Left colon (tissue), 2 donors: ENCODE results near the gene CLEC17A. TPM values are rescaled to one million over a fixed set of nuclear protein-coding genes. Genes with fewer than 3 reads are reported as not detected.
"Not testable (repeated sequence)": the region's sequence is repeated elsewhere in the genome, so short reads cannot be mapped to it uniquely, and the experiment has no call there.

Experiments
- ATAC-seq: fragments of 200-7000 bp; cut with Tn5 transposase; one replicate; pipeline ENCODE4 v1.9.1; 2020; ENCODE audit warnings: mild to moderate bottlenecking, moderate library complexity
- DNase-seq, 2 donors: peaks; one replicate each; pipeline ENCODE4 v3.0.0-alpha.2; 2020
- intact Hi-C, 2 donors: fragments of 100-400 bp; cut with DNase I in 1 of 2; cut with micrococcal nuclease in 1 of 2; formaldehyde crosslinking; loops; one replicate each; pipeline versions ENCODE4 v1.11.2 to v1.14.0; 2022; cut with DNase I, micrococcal nuclease
- total RNA-seq, 2 donors: library from RNA; stranded (reverse); fragmentation: NEBNext Ultra II Directional; extraction: Animal tissue kit (Norgen Biotek cat#: 25700); gene quantifications; one replicate each; pipeline ENCODE4 v1.2.1, GENCODE V29; 2021
- donor health status: DM: no; HTN: no; CAD: no.
- donor health status: DM: yes; HTN: yes; CAD: no.

The CLEC17A gene
- total RNA-seq, 2 donors from 2014 or later = 0.15 to 0.36 TPM

DNA sequence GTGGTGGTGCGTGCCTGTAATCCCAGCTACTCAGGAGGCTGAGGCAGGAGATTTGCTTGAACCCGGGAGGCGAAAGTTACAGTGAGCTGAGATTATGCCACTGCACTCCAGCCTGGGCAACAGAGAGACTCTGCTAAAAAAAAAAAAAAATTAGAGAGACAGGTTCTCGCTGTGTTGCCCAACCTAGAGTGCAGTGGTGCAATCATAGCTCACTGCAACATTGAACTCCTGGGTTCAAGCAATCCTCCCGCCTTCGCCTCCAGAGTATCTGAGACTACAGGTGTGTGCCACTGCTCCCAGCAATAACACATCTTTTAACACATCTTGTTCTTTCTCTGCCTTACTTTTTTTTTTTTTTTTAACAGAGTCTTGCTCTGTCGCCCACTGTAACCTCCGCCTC lies 32.7 kb downstream of the CLEC17A start:
- no peak for ATAC-seq
- intact Hi-C loops = no loop called here

DNA sequence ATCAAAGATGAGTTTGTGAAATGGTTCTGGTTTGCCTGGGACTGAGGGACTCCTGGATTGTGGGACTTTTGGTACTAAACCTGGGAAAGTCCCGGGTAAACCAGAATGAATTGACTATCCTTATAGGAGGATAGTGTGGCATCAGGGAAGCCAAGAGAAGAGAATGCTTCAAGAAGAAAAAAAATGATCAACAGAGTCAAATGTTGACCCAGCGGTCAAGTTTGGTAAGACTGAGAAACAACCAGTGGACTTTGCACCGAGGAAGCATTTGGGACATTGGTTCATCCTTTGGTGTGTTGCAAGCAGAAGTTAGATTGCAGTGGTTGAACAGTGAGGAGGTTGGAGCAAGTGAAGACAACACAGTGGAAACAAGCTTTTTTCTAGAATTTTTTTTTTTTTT lies 33.5 kb downstream of the CLEC17A start:
- intact Hi-C loops = no loop called here
- no peak for ATAC-seq
- DNase-seq = no peak

More for the DNA sequence above, 32.7 kb downstream of the CLEC17A start:
- DNase-seq = no peak

DNA sequence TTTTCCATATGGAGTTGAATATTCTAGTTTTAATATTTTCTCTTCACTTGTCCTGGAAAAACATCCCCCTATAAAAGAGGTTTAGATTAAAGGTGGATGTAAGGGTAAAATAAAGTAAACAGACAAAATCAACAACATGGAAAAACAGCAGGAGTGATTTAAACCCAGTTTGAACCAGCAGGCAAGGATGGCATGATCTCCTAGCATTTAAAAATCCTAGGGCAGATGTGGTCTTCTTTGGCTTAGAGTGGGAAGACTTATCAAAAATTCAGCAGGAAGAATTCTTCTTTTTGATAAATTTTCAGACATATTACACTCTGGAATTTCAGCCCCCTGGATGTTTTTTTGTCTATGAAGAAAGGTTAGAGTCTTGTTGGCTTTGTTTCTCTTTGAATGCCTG lies 36.5 kb downstream of the CLEC17A start:
- DNase-seq = no peak
- intact Hi-C loops = no loop called here
- no peak for ATAC-seq

DNA sequence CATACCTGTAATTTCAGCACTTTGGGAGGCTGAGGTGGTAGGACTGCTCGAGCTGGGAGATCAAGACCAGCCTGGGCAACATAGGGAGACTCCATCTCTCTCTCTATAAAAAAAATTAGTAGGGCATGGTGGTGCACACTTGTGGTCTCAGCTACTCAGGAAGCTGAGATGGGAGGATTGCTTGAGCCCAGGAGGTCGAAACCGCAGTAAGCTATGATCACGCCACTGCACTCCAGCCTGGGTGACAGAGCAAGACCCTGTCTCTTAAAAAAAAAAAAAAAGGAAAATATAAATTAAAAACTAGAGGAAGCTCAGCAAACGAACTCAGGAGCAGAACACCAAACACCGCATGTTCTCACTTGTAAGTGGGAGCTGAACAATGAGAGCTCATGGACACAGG lies 41.6 kb downstream of the CLEC17A start:
- intact Hi-C loops, ATAC-seq: not testable (repeated sequence)

DNA sequence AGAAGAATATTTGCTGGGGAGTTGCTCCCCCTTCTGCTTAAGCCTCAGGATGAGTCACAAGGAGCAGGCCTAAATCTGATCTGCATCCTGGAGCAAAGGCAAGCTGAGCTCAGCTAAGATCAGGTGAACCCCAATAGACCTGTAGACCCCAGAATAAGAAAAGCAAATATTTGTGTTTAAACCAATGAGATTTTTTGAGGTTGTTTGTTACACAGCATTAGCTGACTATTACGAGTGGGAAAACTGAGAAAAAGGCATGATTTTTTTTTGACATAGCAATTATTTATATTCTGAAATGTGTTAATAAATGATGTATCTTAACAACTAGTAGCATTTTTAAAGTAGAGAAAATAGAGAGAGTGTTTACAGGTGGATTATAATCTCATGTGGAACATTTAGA lies 46.7 kb downstream of the CLEC17A start:
- DNase-seq (no peak), ATAC-seq (no peak)
- intact Hi-C loops = no loop called here

More for the DNA sequence above, 41.6 kb downstream of the CLEC17A start:
- not testable (repeated sequence) for DNase-seq

DNA sequence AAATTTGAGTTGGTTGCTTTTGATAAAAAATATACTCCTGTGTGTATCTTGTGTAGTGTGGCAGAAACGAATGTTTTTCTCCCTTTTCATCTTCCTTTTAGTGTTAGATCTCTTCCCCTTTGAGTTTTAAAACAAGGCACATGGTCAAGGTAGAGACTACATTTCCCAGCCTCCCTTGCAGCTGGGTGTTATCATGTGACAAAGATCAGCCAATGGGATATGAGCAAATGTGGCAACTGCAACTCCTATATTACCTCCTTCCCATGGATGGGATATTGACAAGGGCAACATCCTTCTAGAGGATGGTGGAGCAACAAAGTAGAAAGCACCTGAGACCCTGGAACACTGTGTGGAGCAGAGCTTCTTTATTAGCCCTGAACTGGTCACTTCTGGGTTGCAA lies 49.4 kb downstream of the CLEC17A start:
- intact Hi-C loops = no loop called here
- DNase-seq = no peak
- no peak for ATAC-seq

DNA sequence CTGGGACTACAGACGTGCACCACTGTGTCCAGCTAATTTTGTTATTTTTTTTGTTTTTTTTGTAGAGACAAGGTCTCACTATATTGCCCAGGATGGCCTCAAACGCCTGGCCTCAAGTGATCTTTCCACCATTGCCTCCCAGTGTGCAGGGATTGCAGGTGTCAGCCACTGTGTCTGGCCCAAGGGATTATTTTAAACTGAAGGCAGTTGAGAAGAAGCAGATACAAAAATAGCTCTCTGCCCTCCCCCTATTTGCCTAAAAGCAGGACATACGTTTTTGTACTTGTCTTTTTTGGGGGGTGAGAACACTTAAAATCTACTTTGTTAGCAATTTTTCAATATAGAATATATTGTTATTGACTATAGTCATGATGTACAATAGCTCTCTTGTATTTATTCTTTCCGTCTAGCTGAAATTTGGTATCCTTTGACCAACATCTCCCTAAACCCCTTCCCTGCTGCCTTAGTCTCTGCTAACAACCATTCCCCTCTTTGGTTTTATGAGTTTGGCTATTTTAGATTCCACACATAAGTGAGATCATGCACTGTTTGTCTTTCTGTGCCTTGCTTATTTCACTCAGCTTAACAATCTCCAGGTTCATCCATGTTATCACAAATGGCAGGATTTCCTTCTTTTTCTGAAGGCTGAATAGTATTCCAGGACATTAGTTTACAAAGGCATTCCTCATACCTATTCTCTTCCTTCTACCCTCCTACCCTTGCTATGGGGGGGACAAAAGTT lies 56.8 kb downstream of the CLEC17A start:
- intact Hi-C loops = no loop called here
- no peak for DNase-seq
- ATAC-seq = no peak

DNA sequence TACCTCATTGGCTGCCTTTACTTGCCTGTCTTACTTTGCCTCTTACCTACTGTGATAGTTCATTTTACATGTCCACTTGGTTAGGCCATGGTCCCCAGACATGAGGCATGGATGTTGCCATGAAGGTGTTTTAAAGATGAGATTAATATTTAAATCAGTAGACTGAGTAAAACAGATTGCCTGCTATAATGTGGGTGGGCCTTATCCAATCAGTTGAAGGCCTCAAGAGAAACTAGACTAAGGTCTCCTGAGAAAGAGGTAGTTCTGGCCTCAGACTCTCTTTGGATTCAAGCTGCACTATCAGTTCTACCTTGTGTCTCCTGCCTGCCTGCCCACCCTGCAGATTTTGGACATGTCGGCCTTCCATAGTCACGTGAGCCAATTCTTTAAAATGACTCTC lies 65.6 kb downstream of the CLEC17A start:
- ATAC-seq (no peak), DNase-seq (no peak)
- intact Hi-C loops = no loop called here

DNA sequence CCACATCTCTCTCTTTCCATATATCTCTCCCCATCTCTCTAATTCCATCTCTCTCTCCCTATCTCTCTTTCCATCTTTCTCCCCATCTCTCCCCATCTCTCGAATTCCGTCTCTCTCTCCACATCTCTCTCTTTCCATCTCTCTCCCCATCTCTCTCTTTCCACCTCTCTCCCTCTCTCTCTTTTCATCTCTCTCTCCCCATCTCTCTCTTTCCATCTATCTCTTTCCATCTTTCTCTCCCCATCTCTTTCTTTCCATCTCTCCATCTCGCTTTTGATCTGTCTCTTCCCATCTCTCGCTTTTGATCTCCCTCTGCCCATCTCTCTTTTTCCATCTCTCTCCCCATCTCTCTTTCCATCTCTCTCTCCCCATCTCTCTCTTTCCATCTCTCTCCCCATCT lies 66.1 kb downstream of the CLEC17A start:
- DNase-seq (no peak), ATAC-seq (no peak)
- intact Hi-C loops = no loop called here

DNA sequence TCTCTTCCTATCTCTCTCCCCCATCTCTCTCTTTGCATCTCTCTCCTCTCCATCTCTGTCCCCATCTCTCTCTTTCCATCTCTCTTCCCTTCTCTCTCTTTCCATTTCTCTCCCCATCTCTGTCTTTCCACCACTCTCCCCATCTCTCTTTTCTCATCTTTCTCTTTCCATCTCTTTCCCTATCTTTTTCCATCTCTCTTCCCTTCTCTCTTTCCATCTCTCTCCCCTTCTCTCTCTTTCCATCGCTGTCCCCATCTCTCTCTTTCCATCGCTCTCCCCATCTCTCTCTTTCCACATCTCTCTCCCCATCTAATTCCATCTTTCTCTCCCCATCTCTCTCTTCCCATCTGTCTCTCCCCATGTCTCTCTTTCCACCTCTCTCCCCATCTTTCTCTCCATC lies 67.3 kb downstream of the CLEC17A start:
- no peak for DNase-seq
- intact Hi-C loops = no loop called here
- no peak for ATAC-seq

DNA sequence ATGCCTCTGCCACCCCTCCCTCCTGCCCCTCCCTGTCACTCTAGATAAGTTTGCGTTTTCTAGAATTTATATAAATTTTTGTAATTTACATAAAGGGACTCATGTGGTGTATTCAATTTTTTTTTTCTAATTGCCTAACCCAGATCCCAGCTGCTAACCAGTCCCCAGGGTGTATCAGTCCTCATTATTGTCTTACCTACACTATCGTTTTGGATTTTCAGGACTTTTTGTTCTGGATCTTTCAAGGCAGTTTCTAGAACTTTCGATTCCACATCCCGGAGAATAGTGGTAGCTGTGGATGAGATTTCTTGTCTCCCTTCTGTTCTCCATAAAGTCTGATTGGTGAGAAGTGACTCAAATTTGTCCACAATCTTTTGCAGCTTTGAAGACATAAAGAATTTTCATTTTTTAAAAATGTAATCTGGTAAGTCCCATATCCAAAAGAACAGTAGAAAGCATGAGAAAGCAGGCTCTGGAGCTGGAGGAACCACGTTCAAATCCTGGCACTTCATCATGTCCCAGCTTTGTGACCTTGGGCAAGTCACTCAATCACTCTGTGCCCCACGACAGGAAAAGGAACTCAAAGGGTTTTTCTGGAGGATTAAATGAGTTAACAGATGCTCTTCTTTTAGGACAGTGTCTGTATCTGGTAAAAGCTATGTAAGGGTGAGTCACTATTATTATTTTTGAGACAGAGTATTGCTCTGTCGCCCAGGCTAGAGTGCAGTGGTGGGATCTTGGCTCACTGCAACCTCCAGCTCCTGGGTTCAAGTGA lies 72.1 kb downstream of the CLEC17A start:
- DNase-seq = no peak
- ATAC-seq = no peak
- intact Hi-C loops = no loop called here

DNA sequence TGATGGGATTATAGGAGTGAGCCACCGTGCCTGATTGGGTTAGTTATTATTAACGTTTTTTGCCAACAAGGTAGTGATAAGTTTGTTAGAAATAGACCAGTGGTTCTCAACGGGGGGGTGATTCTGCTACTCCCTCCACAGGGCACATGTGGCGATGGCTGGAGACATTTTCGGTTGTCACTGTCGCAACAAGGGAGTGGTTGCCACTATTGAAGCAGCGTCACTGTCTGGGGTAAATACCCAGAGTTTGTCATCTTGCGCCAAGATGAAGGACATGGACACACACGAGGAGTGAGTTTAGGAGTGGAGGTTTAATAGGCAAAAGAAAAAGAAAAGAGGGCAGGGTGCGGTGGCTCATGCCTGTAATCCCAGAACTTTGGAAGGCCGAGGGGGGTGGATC lies 72.8 kb downstream of the CLEC17A start:
- DNase-seq = no peak
- intact Hi-C loops = no loop called here
- ATAC-seq = no peak

DNA sequence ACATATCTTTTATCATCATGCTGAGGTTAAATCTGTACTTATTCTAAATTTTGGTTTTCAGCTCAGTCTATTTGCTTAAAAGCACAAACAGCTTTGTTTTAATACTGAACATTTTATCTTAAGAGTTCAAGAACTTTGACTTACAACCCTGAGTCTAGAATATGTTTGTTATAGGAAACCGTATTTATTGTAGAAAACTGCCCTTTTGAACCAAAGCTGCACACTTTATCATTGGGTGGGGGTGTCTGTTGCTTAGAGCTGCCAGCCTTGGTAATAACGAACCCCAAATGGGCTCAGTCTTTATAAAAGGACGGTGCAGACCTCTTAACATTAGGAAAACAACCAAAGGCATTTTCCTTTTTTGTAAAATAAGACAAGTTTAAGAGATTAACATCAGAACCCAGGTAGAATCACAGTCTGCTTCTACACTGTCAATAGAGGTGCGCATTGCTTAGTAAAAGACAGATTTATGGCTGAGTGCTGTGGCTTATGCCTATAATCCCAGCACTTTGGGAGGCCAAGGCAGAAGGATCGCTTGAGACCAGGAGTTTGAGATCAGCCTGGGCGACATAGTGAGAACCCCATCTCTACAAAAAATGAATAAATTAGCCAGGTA lies 77.1 kb downstream of the CLEC17A start:
- ATAC-seq = no peak
- intact Hi-C loops = no loop called here
- no peak for DNase-seq

DNA sequence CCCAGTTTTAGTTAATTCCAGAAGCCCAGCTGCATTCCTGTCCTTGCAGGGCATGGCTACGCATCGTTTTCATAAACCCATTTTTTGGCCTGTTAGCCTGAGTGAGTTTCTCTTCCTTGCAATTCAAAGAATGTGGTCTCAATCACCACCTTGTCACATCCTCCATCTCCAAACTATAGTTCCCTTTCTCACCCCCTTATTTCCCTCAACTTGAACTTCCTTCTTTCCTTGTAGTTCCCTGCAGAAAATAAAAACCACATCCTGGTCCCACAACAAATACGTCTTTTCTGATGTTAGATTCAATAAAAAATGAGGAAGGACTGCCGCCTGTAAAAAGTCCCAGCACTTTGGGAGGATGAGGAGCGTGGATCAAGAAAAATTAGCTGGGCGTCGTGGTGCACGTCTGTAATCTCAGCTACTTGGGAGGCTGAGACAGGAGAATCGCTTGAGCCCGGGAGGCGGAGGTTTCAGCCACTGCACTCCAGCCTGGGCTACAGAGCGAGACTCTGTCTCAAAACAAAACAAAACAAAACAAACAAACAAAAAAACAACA lies 78.6 kb downstream of the CLEC17A start:
- no peak for ATAC-seq
- no peak for DNase-seq
- intact Hi-C loops = no loop called here

Other genes with a start within 250 kb of the CLEC17A start
- 100 to 1,000 TPM; 147 to 173 TPM for gene ADGRE5, start 201.6 kb upstream of the CLEC17A start, total RNA-seq
- 10 to 100 TPM; 55.3 to 85.8 TPM for gene DDX39A, start 163.7 kb upstream of the CLEC17A start, total RNA-seq
- gene PKN1, start 149.8 kb upstream of the CLEC17A start, total RNA-seq = 10 to 100 TPM; 29.3 to 49.6 TPM
- gene PTGER1, start 107.7 kb upstream of the CLEC17A start, total RNA-seq = under 1 TPM; 0.52 to 0.84 TPM
- 100 to 1,000 TPM; 310 to 395 TPM for gene GIPC1, start 87.0 kb upstream of the CLEC17A start, total RNA-seq
- 100 to 1,000 TPM; 122 to 123 TPM for gene DNAJB1, start 64.7 kb upstream of the CLEC17A start, total RNA-seq
- gene TECR, start 53.5 kb upstream of the CLEC17A start, total RNA-seq = 100 to 1,000 TPM; 119 to 161 TPM
- 100 to 1,000 TPM; 228 to 299 TPM for gene NDUFB7, start 11.0 kb upstream of the CLEC17A start, total RNA-seq
- not detected for gene ADGRE3, start 91.8 kb downstream of the CLEC17A start, total RNA-seq
- 1 to 10 TPM; 5.3 to 7.3 TPM for gene ZNF333, start 107.0 kb downstream of the CLEC17A start, total RNA-seq
- 1 to 10 TPM; 1.6 to 4.3 TPM for gene ADGRE2, start 195.5 kb downstream of the CLEC17A start, total RNA-seq